GM13976 (cell line): Measurements from ENCODE around the gene USP37.
"Not testable (repeated sequence)": the region's sequence is repeated elsewhere in the genome, so short reads cannot be mapped to it uniquely, and the experiment has no call there.

Experiments used
- DNase-seq: peaks from one replicate; pipeline ENCODE4 v3.0.0; 2012; ENCODE audit warnings: low spot score
- CTCF ChIP-seq: IDR thresholded peaks from 2 replicates; pipeline ENCODE4 v1.5.1; 2012; ENCODE audit warnings: borderline replicate concordance, mild to moderate bottlenecking; ENCODE audit not compliant: insufficient read depth; ENCODE audit errors: extremely low read depth, missing control alignments, control extremely low read depth
- in situ Hi-C: fragments of 300-500 bp; cut with MboI; formaldehyde crosslinking; loops from one replicate; pipeline ENCODE4 v1.12.0; 2022; ENCODE audit warnings: low sequenced_read_pairs, mixed read lengths, inconsistent platforms; ENCODE audit not compliant: unreplicated experiment

USP37 gene

GRCh38 chr2:218557941-218558340 is 10.2 kb downstream of the USP37 start:
- in situ Hi-C loops = no loop called here
- no peak for DNase-seq
- TF ChIP-seq CTCF = no peak

GRCh38 chr2:218555527-218555926 is 12.6 kb downstream of the USP37 start:
- no peak for TF ChIP-seq CTCF
- DNase-seq = no peak

GRCh38 chr2:218554225-218554624 is 13.9 kb downstream of the USP37 start:
- DNase-seq, in situ Hi-C loops: not testable (repeated sequence)

More at GRCh38 chr2:218555527-218555926, 12.6 kb downstream of the USP37 start:
- in situ Hi-C loops = no loop called here

GRCh38 chr2:218547978-218548377 is 20.2 kb downstream of the USP37 start:
- DNase-seq = no peak
- in situ Hi-C loops = no loop called here

GRCh38 chr2:218547511-218547910 is 20.6 kb downstream of the USP37 start:
- TF ChIP-seq CTCF = no peak
- in situ Hi-C loops = no loop called here
- no peak for DNase-seq

More at GRCh38 chr2:218547978-218548377, 20.2 kb downstream of the USP37 start:
- TF ChIP-seq CTCF = no peak

GRCh38 chr2:218546012-218546411 is 22.1 kb downstream of the USP37 start:
- no peak for DNase-seq
- in situ Hi-C loops = no loop called here
- TF ChIP-seq CTCF = no peak

- DNase-seq = no peak
- in situ Hi-C loops = no loop called here
- TF ChIP-seq CTCF = no peak
Measured at GRCh38 chr2:218540015-218540414, 28.1 kb downstream of the USP37 start.
